Panc1 (cell line): ENCODE results near the gene ARSG. TPM values are rescaled to one million over a fixed set of nuclear protein-coding genes. Genes with fewer than 3 reads are reported as not detected.
A peak's percentile ranks its signal among the peaks of the same experiment; 100 is the strongest.
"Not testable (repeated sequence)": the region's sequence is repeated elsewhere in the genome, so short reads cannot be mapped to it uniquely, and the experiment has no call there.

Experiments
- ATAC-seq: fragments of 200-7000 bp; cut with Tn5 transposase; 2 replicates; pipeline ENCODE4 v1.9.1; 2020; ENCODE audit warnings: mild to moderate bottlenecking, moderate library complexity
- BruUV-seq: library from RNA; stranded (reverse); fragments of 400-500 nt; replicated peaks from 2 replicates; lab custom pipeline; 2021; lab: Mats Ljungman, UMichigan
- CTCF ChIA-PET: fragments of 300-600 bp; sonication (Branson Sonifier 250); formaldehyde crosslinking; loops from one replicate; lab custom pipeline; 2022; ENCODE audit warnings: antibody characterized with exemption; lab: Charles Lee
- POLR2A ChIA-PET: fragments of 300-600 bp; sonication (Branson Sonifier 250); formaldehyde crosslinking; loops from one replicate; lab custom pipeline; 2022; ENCODE audit warnings: antibody characterized with exemption; lab: Charles Lee
- DNase-seq: peaks from one replicate; pipeline ENCODE4 v3.0.0-alpha.2; 2010; ENCODE audit warnings: low read depth, low spot score
- H3K27ac ChIP-seq: 2 replicates; pipeline ENCODE4 v1.5.1; 2011; ENCODE audit warnings: mild to moderate bottlenecking, low read length, inconsistent platforms
- H3K27me3 ChIP-seq: fragments of 200-500 bp; sonication (Bioruptor generic); 2 replicates; pipeline ENCODE4 v1.6.0; 2014; ENCODE audit warnings: low read length, inconsistent platforms; ENCODE audit not compliant: control insufficient read depth, insufficient read depth
- H3K36me3 ChIP-seq: fragments of 200-500 bp; sonication (Bioruptor generic); 2 replicates; pipeline ENCODE4 v1.5.1; 2014; ENCODE audit warnings: inconsistent platforms, mild to moderate bottlenecking, low read length, moderate library complexity; ENCODE audit not compliant: control insufficient read depth, insufficient read depth
- H3K4me1 ChIP-seq: 2 replicates; pipeline ENCODE4 v1.5.1; 2011; ENCODE audit warnings: inconsistent platforms, mild to moderate bottlenecking, low read length, moderate library complexity; ENCODE audit not compliant: control insufficient read depth, insufficient read depth
- H3K4me3 ChIP-seq, 2 experiments: 2 replicates each; pipeline ENCODE4 v1.5.1; 2011 to 2012; ENCODE audit warnings: low read depth in 2 of 2, low read length in 2 of 2, mild to moderate bottlenecking in 2 of 2, inconsistent platforms in 1 of 2, moderate library complexity in 1 of 2
- H3K9me3 ChIP-seq: fragments of 200-500 bp; sonication (Bioruptor generic); 2 replicates; pipeline ENCODE4 v1.5.1; 2014; ENCODE audit warnings: low read depth, mild to moderate bottlenecking, inconsistent platforms, low read length, moderate library complexity; ENCODE audit not compliant: control insufficient read depth, insufficient read depth
- CTCF ChIP-seq: fragments of 450-650 bp; IDR thresholded peaks from 2 replicates; pipeline ENCODE4 v1.5.1; 2017; ENCODE audit warnings: mild to moderate bottlenecking
- POLR2AphosphoS5 ChIP-seq: IDR thresholded peaks from 2 replicates; pipeline ENCODE4 v1.6.1; 2012; ENCODE audit warnings: mild to moderate bottlenecking, low read depth, low read length, moderate library complexity
- SIN3A ChIP-seq: IDR thresholded peaks from 2 replicates; pipeline ENCODE4 v1.6.1; 2012; ENCODE audit warnings: low read depth, mild to moderate bottlenecking, low read length, moderate library complexity, borderline replicate concordance; ENCODE audit not compliant: insufficient read depth
- TCF7L2 ChIP-seq: IDR thresholded peaks from 2 replicates; pipeline ENCODE4 v1.6.1; 2011; ENCODE audit warnings: mild to moderate bottlenecking, low read depth, low read length, inconsistent platforms
- in situ Hi-C: cut with HindIII; loops from 2 replicates; pipeline ENCODE4 v1.10.0; 2016; ENCODE audit warnings: low sequenced_read_pairs, low pct_unique_long_range_greater_than_20kb
- intact Hi-C: fragments of 100-400 bp; cut with micrococcal nuclease; formaldehyde crosslinking; loops from one replicate; pipeline ENCODE4 v1.10.0; 2022; ENCODE audit not compliant: unreplicated experiment
- total RNA-seq: library from RNA; stranded (reverse); gene quantifications from one replicate; pipeline ENCODE4 v1.2.1, GENCODE V29; 2021; ENCODE audit not compliant: unreplicated experiment

Gene ARSG
- total RNA-seq, 1 experiment from 2014 or later, result 2.3 TPM

- ATAC-seq, H3K4me3 ChIP-seq, H3K27ac ChIP-seq, H3K36me3 ChIP-seq, POLR2A ChIA-PET, H3K9me3 ChIP-seq, BruUV-seq, in situ Hi-C loops, H3K27me3 ChIP-seq, DNase-seq, H3K4me1 ChIP-seq: not testable (repeated sequence)
- intact Hi-C loops, result loop anchor here (2.0 to 10.0 kb wide), 2 partner anchors 132 to 200 kb away; no protein-coding TSS in a partner anchor
- CTCF ChIA-PET, result interaction anchor here (0.9 kb wide), 1 partner anchor 136 kb away, joined by 4 read pairs; no protein-coding TSS in a partner anchor
Measured at GRCh38 chr17:68262467-68262866, 28.8 kb upstream of the ARSG start.

GRCh38 chr17:68263101-68263681 is 28.1 kb upstream of the ARSG start:
- in situ Hi-C loops, H3K9me3 ChIP-seq, H3K27ac ChIP-seq, DNase-seq, H3K4me1 ChIP-seq, H3K27me3 ChIP-seq, BruUV-seq, H3K4me3 ChIP-seq, H3K36me3 ChIP-seq: not testable (repeated sequence)
- intact Hi-C loops, result loop anchor here (1.0 to 10.0 kb wide), 3 partner anchors 132 to 200 kb away; no protein-coding TSS in a partner anchor
- POLR2A ChIA-PET, result interaction anchor here (0.6 kb wide), 1 partner anchor 113 kb away, joined by 6 read pairs; no protein-coding TSS in a partner anchor
- TF ChIP-seq CTCF, result peak; percentile 63
- peak; percentile 85 for ATAC-seq
- CTCF ChIA-PET, result interaction anchor here (0.6 to 0.9 kb wide), 2 partner anchors 136 to 159 kb away, joined by 4 read pairs; no protein-coding TSS in a partner anchor

- in situ Hi-C loops, POLR2A ChIA-PET: not testable (repeated sequence)
- intact Hi-C loops, result loop anchor here (10.0 kb wide), 1 partner anchor 129 kb away; no protein-coding TSS in a partner anchor
Measured at GRCh38 chr17:68265833-68266232, 25.5 kb upstream of the ARSG start.

GRCh38 chr17:68273722-68274121 is 17.6 kb upstream of the ARSG start:
- no TSS peak for BruUV-seq
- Histone ChIP-seq H3K9me3 (no peaks in the 10 kb centered on the region; the same call in 1 of the 2 replicates), H3K27me3 (no peaks in the 10 kb centered on the region), H3K4me1 (no peaks in the 10 kb centered on the region), H3K27ac (no peak overlapping the region), H3K4me3 (no peak overlapping the region), H3K36me3 (no peaks in the 10 kb centered on the region)
- TF ChIP-seq CTCF (no peak), TCF7L2 (no peak), POLR2AphosphoS5 (no peak), SIN3A (no peak)
- ChIA-PET CTCF (no interaction called here), POLR2A (no interaction called here)
- DNase-seq, result no peak
- ATAC-seq, result no peak
- in situ Hi-C loops (no loop called here), intact Hi-C loops (no loop called here)

More at GRCh38 chr17:68265833-68266232, 25.5 kb upstream of the ARSG start:
- H3K27ac ChIP-seq, H3K4me3 ChIP-seq, H3K9me3 ChIP-seq, BruUV-seq, DNase-seq, H3K27me3 ChIP-seq, H3K36me3 ChIP-seq, H3K4me1 ChIP-seq, ATAC-seq, CTCF ChIA-PET: not testable (repeated sequence)

- H3K4me3 ChIP-seq, CTCF ChIA-PET, POLR2A ChIA-PET, H3K9me3 ChIP-seq, H3K36me3 ChIP-seq, in situ Hi-C loops, DNase-seq, H3K27ac ChIP-seq, ATAC-seq, BruUV-seq, H3K27me3 ChIP-seq, H3K4me1 ChIP-seq, intact Hi-C loops: not testable (repeated sequence)
Measured at GRCh38 chr17:68276339-68276738, 15.0 kb upstream of the ARSG start.
